ENCODE measurements around the gene KCNQ1. TPM values are rescaled to one million over a fixed set of nuclear protein-coding genes. Genes with fewer than 3 reads are reported as not detected.

KCNQ1 gene
- total and polyA plus RNA-seq, 9 of the 15 experiments (the other 6 are each of a cell fraction or from before 2014, with no cell fraction given), result 0.44 TPM; not detected in 8

GRCh38 chr11:2650343-2650867 lies 205.6 kb downstream of the KCNQ1 start:
- H3K9ac ChIP-seq (ENCODE audit: insufficient read depth in 1 of 2, low read depth in 2 of 2, low read length in 2 of 2), result no peak overlapping the region
- no peaks in the 10 kb centered on the region for H3K79me2 ChIP-seq (ENCODE audit: control insufficient read depth, insufficient read depth, low read length)
- no peaks in the 10 kb centered on the region for H3K36me3 ChIP-seq (ENCODE audit: control insufficient read depth, insufficient read depth, low read length)
- no peak for TF ChIP-seq KLF1 (tag; IDR thresholded peaks at IDR 0.05)
- TF ChIP-seq MED1 (CRISPR knock-in tag; IDR thresholded peaks at IDR 0.05; ENCODE audit: borderline replicate concordance), result no peak
- TF ChIP-seq NCOA1 (IDR thresholded peaks at IDR 0.05; ENCODE audit: low read depth), result no peak
- TF ChIP-seq BCL6 (CRISPR knock-in tag; IDR thresholded peaks at IDR 0.05), result no peak
- no peak for TF ChIP-seq DDX20 (tag; IDR thresholded peaks at IDR 0.05; ENCODE audit: low read depth)
- no peak for TF ChIP-seq RNF219 (CRISPR knock-in tag; IDR thresholded peaks at IDR 0.05)
- TF ChIP-seq MCM5 (IDR thresholded peaks at IDR 0.05; ENCODE audit: low read depth), result no peak
- no peak for TF ChIP-seq ZNF239 (CRISPR knock-in tag; IDR thresholded peaks at IDR 0.05)
- TF ChIP-seq, protein P1, sequence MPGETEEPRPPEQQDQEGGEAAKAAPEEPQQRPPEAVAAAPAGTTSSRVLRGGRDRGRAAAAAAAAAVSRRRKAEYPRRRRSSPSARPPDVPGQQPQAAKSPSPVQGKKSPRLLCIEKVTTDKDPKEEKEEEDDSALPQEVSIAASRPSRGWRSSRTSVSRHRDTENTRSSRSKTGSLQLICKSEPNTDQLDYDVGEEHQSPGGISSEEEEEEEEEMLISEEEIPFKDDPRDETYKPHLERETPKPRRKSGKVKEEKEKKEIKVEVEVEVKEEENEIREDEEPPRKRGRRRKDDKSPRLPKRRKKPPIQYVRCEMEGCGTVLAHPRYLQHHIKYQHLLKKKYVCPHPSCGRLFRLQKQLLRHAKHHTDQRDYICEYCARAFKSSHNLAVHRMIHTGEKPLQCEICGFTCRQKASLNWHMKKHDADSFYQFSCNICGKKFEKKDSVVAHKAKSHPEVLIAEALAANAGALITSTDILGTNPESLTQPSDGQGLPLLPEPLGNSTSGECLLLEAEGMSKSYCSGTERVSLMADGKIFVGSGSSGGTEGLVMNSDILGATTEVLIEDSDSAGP (CRISPR knock-in tag; IDR thresholded peaks at IDR 0.05), result no peak
- TF ChIP-seq MTA1 (IDR thresholded peaks at IDR 0.05; ENCODE audit: borderline replicate concordance), result no peak
- no peak for TF ChIP-seq SRSF1 (IDR thresholded peaks at IDR 0.05; ENCODE audit: low read depth, low read length)
- TF ChIP-seq TCF7L2 (IDR thresholded peaks at IDR 0.05; ENCODE audit: low read depth, low read length), result no peak
- TF ChIP-seq ZBTB5 (IDR thresholded peaks at IDR 0.05), result no peak
- CTCF ChIA-PET (ENCODE audit: low intra/inter-chr PET ratio), result no interaction called here
- intact Hi-C loops (cut with micrococcal nuclease) (no loop called here), in situ Hi-C loops (cut with MboI) (no loop called here)
- no peak overlapping the region for H3K4me2 ChIP-seq (ENCODE audit: insufficient read depth, low read length)
- BruUV-seq (replicated peaks), result no TSS peak
- no peak for ATAC-seq
- POLR2A ChIA-PET, result interaction anchor here (0.6 kb wide), 1 partner anchor 473 kb away, joined by 3 read pairs; no protein-coding TSS in a partner anchor
- no peaks in the 10 kb centered on the region for H4K20me1 ChIP-seq (replicated peaks; ENCODE audit: control insufficient read depth, insufficient read depth, low read length)
- H3K4me3 ChIP-seq, result no peak overlapping the region
- H3K27ac ChIP-seq (ENCODE audit: extremely low read depth, low read depth, low read length), result no peak overlapping the region
- no peak overlapping the region for H2AFZ ChIP-seq (ENCODE audit: low read depth, low read length)
- H3K4me1 ChIP-seq (replicated peaks in 1 of 2; ENCODE audit: control insufficient read depth in 2 of 2, insufficient read depth in 2 of 2, low read length in 2 of 2), result no peaks in the 10 kb centered on the region
- no peak for FAIRE-seq
- no peaks in the 10 kb centered on the region for H3K9me1 ChIP-seq (ENCODE audit: control insufficient read depth, insufficient read depth, low read length)
- DNase-seq (ENCODE audit: extremely low read depth in 1 of 4, low spot score in 3 of 4), result peak in 1 of 4 experiments; percentile 4
- WGBS (ENCODE audit: insufficient coverage, low coverage, missing lambda C conversion rate), result 100% methylated on average over 2 of the region's 2 CpGs
- no peaks in the 10 kb centered on the region for H3K27me3 ChIP-seq (ENCODE audit: control insufficient read depth in 2 of 2, insufficient read depth in 2 of 2, low read length in 2 of 2)
- peaks cover 32% of the 10 kb centered on the region for H3K9me3 ChIP-seq (replicated peaks; ENCODE audit: control insufficient read depth, insufficient read depth, low read depth, low read length)
